ENCODE measurements around the gene UGT1A6.
"Not testable (repeated sequence)": the region's sequence is repeated elsewhere in the genome, so short reads cannot be mapped to it uniquely, and the experiment has no call there.

UGT1A6 gene

GRCh38 chr2:233692648-233693047, at the start of gene UGT1A6:
Gene UGT1A6, plus strand, starts transcription at chr2:233692890. Its CDS starts 115 bp downstream, at chr2:233693005.
- no peak for DNase-seq (ENCODE audit: low read depth in 3 of 3)

- DNase-seq (ENCODE audit: low read depth in 3 of 3), result no peak
These were observed 49.6 kb upstream of the UGT1A6 start for GRCh38 chr2:233643128-233643527.

GRCh38 chr2:233646033-233646432, 46.7 kb upstream of the UGT1A6 start:
- not testable (repeated sequence) for DNase-seq (ENCODE audit: low read depth in 3 of 3)

GRCh38 chr2:233650981-233651380, 41.7 kb upstream of the UGT1A6 start:
- no peak for DNase-seq (ENCODE audit: low read depth in 3 of 3)

GRCh38 chr2:233651430-233651829, 41.3 kb upstream of the UGT1A6 start:
- DNase-seq (ENCODE audit: low read depth in 3 of 3), result no peak

- no peak for DNase-seq (ENCODE audit: low read depth in 3 of 3)
These were observed 38.2 kb upstream of the UGT1A6 start for GRCh38 chr2:233654501-233654900.

GRCh38 chr2:233655043-233655442, 37.6 kb upstream of the UGT1A6 start:
- DNase-seq (ENCODE audit: low read depth in 3 of 3), result no peak

GRCh38 chr2:233655943-233656342, 36.7 kb upstream of the UGT1A6 start:
- DNase-seq (ENCODE audit: low read depth in 3 of 3), result not testable (repeated sequence)

- DNase-seq (ENCODE audit: low read depth in 3 of 3), result no peak
These were observed 36.2 kb upstream of the UGT1A6 start for GRCh38 chr2:233656443-233656842.

- DNase-seq (ENCODE audit: low read depth in 3 of 3), result no peak
These were observed 34.1 kb upstream of the UGT1A6 start for GRCh38 chr2:233658610-233659009.

- DNase-seq (ENCODE audit: low read depth in 3 of 3), result no peak
These were observed 28.8 kb upstream of the UGT1A6 start for GRCh38 chr2:233663911-233664310.

- no peak for DNase-seq (ENCODE audit: low read depth in 3 of 3)
These were observed 24.0 kb upstream of the UGT1A6 start for GRCh38 chr2:233668605-233669260.

- DNase-seq (ENCODE audit: low read depth in 3 of 3), result no peak
These were observed 21.2 kb upstream of the UGT1A6 start, which contains the start of gene UGT1A9 for GRCh38 chr2:233671290-233672161. Gene UGT1A9, plus strand, starts transcription at chr2:233671898. Its CDS starts 37 bp downstream, at chr2:233671935.

- no peak for DNase-seq (ENCODE audit: low read depth in 3 of 3)
These were observed 19.8 kb upstream of the UGT1A6 start for GRCh38 chr2:233672886-233673285.

GRCh38 chr2:233673896-233674295, 18.8 kb upstream of the UGT1A6 start:
- DNase-seq (ENCODE audit: low read depth in 3 of 3), result no peak

GRCh38 chr2:233674314-233674713, 18.4 kb upstream of the UGT1A6 start:
- DNase-seq (ENCODE audit: low read depth in 3 of 3), result no peak

GRCh38 chr2:233674995-233675394, 17.7 kb upstream of the UGT1A6 start:
- DNase-seq (ENCODE audit: low read depth in 3 of 3), result no peak

- DNase-seq (ENCODE audit: low read depth in 3 of 3), result no peak
These were observed 16.6 kb upstream of the UGT1A6 start for GRCh38 chr2:233676046-233676445.

- DNase-seq (ENCODE audit: low read depth in 3 of 3), result no peak
These were observed 13.5 kb upstream of the UGT1A6 start for GRCh38 chr2:233679196-233679595.

GRCh38 chr2:233680361-233681045, 12.2 kb upstream of the UGT1A6 start:
- DNase-seq (ENCODE audit: low read depth in 3 of 3), result no peak

GRCh38 chr2:233681521-233682099, 11.1 kb upstream of the UGT1A6 start, which contains the start of gene UGT1A7:
Gene UGT1A7, plus strand, starts transcription at chr2:233681901. Its CDS starts 37 bp downstream, at chr2:233681938.
- no peak for DNase-seq (ENCODE audit: low read depth in 3 of 3)

- no peak for DNase-seq (ENCODE audit: low read depth in 3 of 3)
These were observed 8.1 kb upstream of the UGT1A6 start for GRCh38 chr2:233684640-233685039.

All from stimulated activated CD4-positive, alpha-beta T cell treated with anti-CD3 and anti-CD28 coated beads, TNF-alpha, amount 100 ng/mL, for 4 hours (primary cell).